ENCODE measurements around the gene ANKRD33.
"Not testable (repeated sequence)": the region's sequence is repeated elsewhere in the genome, so short reads cannot be mapped to it uniquely, and the experiment has no call there.

ANKRD33 gene

GRCh38 chr12:51883998-51884675 lies 3.8 kb upstream of the ANKRD33 start:
- DNase-seq = no peak

GRCh38 chr12:51884676-51885229 lies 3.1 kb upstream of the ANKRD33 start:
- DNase-seq = no peak

- not testable (repeated sequence) for DNase-seq
Measured at GRCh38 chr12:51885294-51886020, 2.4 kb upstream of the ANKRD33 start.

DNA sequence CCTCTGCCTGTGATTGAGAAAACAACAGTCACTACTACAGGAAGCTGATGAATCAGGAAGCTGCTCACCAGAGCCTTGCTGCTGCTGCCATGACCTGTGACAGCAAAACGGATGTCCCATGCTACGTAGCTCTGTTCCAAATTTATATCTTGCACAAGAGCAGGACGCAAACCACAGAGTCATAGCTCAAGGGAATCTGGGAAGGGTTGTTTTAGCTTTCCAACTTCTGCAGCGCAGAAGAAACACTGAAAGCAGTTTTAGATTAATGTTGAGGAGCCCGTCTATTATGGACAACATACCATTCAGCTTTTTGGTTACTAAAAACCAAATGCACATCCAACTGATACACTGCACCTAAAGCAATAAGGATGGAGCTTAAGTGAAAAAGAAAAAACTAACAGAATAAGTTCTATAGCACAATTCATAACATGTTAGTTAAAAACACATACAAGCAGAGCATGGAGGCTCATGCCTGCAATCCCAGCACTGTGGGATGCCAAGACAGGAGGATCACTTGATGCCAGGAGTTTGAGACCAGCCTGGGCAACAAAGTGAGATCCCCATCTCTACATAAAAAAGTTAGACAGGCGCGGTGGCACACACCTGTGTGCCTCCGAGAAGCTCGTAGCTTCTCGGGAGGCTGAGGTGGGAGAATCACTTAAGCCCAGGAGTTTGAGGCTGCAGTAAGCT lies 1.7 kb upstream of the ANKRD33 start:
- no peak for DNase-seq

DNA sequence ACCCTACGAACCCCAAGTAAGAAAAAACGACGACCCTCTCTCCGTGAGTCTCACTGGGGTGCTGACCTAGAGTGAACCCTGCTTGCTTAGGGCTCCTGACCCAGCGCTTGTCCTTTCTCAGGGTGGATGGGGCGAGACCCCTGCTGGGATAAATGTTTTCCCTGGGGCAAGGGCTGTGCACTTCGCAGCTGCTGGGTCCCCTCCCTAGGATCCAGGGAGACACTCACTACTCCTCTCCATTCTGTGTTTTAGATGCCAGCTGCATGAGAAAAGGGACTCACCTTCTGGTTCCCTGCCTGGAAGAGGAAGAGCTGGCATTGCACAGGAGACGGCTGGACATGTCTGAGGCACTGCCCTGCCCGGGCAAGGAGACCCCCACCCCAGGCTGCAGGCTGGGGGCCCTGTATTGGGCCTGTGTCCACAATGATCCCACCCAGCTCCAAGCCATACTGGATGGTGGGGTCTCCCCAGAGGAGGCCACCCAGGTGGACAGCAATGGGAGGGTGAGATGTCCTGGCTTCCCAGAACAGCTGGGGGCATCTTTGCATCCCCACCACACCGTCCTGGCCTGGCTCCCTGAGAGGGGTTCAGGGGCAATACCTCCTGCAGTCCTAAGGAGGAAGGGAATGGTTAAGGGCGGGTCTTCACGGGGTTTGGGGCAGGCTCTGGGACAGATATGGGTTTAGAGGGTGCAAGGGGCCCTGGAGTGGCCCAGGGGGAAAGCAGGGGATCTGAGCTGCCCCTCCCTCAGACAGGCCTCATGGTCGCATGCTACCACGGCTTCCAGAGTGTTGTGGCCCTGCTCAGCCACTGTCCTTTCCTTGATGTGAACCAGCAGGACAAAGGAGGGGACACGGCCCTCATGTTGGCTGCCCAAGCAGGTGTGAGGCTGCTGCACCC lies 663 bp downstream of the ANKRD33 start:
- DNase-seq = no peak

DNA sequence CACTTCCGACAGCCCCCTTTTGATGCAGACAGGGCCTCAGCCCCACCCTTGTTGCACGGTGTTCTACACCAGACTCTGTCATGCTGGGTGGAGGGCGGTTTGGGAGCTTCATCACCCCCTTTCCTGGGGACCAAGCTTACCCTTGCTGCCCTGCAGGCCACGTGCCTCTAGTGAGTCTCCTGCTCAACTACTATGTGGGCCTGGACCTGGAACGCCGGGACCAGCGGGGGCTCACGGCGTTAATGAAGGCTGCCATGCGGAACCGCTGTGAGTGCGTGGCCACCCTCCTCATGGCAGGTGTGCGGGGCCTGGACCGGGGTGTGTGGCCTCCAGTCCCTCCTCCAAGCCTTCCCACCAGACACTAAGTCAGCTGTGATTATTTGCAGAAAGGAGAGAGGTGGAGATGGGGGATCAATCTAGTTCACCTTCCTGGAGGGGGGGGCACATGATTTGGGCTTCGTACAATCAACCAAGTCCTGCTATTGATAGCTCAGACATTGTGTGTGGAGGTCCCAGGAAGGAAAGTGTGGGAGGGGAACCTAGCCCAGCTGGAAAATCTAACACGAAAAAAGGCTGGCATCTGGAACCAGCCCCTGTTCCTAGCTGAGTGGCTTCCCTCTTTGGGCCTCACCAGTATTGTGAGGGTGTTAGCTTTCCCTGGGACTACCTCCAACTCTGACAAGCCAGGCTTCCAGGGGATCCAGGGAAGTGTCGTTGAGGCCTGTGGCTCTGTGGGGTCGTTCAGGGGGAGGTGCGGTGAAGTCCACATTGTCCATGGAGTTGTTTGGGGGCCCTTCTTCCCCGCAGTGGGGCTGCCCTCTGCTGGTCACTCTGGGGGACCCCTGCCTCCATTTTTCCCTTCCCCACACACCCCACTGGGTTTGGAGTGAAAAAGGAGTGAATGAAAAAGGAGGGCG lies 1.6 kb downstream of the ANKRD33 start:
- no peak for DNase-seq

DNA sequence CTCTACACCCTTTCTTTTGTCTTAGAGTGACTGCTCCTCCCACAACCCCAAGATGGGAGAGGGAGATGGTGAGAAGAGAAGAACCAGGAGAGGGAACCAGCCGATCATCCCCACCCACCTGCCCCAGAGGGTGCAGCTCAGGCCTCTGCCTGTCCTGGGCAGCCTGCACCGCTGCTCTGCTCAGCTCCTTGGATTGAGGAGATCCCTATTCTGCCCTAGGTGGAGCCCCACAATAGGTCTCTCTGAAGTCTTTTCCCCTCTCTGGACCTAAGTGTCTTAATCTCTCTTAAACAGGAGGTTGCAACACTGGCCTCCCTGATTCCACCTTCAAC lies 2.2 kb downstream of the ANKRD33 start:
- DNase-seq = no peak

GRCh38 chr12:51890511-51891171 lies 2.7 kb downstream of the ANKRD33 start:
- DNase-seq = no peak

DNA sequence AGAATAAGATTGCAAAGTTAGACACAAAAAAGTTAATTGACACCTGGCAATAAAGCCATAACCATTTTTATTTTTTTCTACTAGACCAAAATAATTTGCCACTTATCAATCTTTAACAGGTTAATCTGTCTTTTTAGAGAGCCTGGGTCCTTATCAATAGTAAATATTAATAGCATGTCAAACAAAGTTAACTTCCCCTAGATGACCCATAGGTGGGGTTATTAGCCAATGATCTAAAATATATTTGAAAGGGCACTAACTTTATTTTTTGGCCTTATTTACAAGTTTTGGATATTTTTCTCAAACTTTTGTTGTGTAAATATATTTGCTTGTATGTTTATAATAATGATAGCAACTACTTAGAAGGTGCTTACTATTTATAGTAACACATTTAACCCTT lies 3.9 kb downstream of the ANKRD33 start:
- DNase-seq = peak; percentile 6

DNA sequence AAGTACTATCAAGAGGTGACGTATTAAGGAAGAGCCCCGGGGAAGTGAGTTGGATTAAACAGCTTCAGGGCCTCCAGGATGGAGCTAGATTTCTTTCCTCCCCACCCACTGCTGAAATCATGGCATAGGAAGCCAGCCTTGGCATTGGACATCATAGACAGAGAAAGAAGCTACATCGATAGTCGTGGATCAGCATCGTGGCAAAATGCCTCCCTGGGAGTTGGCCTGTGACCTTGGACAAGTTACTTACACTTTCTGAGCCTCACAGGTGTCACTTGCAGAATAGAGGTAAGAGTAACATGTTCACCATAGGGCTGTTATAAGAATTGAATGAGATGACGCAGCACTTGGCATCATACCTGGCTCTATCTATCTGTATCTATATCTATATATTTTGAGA lies 5.9 kb downstream of the ANKRD33 start:
- no peak for DNase-seq

GRCh38 chr12:51895378-51896135 lies 7.7 kb downstream of the ANKRD33 start:
- no peak for DNase-seq

- DNase-seq = no peak
Measured at GRCh38 chr12:51896236-51896635, 8.3 kb downstream of the ANKRD33 start.

DNA sequence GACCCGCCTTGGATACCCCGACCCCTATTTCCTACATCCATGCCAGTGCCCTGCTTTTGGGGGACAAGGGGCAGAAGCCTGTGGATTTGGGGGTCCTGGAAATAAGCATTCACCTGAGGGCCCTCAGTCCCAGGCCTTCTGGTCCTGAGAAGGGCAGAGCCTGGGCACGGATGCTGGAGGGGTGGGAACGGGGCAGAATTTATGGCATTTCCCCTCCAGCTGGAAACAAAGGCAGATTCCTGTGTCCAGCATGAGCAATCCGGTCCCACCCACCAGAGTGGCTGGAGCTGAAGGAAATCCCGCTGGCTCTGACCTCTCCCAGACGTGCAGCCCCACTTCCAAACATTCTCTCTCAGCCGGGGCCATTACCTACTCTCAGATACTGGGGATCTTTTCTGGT lies 9.3 kb downstream of the ANKRD33 start:
- DNase-seq = no peak

DNA sequence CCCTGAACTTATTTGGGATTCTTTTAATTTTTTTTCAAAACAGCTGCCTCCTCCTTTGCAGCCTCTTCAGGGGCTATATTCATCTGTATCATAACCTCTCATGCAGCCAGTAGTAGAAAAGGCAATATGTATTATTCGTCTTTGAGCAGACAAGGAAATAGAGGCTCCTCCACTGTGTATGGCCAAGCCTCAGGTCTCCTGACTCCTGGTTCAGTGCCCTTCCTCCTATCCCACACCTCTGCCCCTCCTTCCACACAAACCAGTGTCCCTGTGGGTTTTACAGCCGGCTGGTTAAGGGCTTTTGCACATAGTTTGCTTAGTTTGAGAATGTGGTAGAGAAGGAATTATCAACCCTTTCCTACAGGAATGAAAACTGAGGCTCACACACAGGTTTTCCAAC lies 10.6 kb downstream of the ANKRD33 start:
- DNase-seq = no peak

GRCh38 chr12:51898937-51899336 lies 11.0 kb downstream of the ANKRD33 start:
- no peak for DNase-seq

DNA sequence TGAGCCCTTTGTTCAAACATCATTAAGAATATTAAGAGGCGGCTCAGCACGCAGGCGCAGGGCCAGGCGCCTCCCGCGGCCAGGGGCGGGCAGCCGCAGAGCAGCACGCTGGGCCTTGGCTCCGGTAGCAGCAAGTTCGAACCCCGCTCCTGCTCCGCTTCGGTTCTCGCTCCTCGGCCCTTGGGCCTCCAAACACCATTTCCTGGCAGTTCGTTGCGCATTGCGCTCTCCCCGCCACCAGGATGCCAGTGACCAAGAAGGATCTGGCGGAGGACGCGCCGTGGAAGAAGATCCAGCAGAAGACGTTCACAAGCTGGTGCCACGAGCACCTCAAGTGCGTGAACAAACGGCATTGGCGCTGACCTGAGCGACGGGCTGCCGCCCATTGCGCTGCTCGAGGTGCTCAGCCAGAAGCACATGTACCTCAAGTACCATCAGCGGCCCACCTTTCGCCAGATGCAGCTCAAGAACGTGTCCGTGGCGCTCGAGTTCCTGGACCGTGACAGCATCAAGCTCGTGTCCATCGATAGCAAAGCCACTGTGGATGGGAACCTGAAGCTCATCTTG lies 12.5 kb downstream of the ANKRD33 start:
- no peak for DNase-seq

DNA sequence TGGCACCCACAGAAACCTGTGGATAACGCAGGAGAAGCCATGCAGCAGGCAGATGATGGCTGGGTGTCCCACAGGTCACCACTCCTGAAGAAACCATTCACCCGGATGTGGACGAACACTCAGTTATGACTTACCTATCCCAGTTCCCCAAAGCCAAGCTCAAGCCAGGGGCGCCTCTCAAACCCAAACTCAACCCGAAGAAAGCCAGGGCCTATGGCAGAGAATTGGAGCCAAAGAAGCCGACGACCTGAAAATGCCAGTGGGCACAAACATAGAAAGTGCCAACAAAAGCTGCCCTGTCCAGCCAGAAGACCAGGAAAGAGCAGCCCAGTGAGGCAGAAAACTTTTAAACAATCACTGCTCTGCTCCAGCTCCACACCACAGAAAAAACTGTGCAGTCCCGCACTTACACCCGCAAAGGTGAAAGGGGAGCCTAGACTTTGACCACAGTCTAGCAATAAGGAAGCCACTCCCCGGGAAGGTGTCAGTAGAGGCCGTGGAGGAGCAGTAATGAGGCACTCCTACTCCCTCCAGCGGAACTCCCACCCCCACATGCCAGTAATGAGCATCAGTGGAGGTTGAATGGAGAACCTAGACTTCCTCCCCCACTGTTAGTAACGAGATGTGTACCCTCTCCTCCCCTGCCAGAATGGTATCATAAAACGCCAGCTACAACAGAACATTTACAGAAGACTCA lies 13.4 kb downstream of the ANKRD33 start:
- no peak for DNase-seq

- DNase-seq = no peak
Measured at GRCh38 chr12:51901881-51902280, 14.0 kb downstream of the ANKRD33 start.

GRCh38 chr12:51904951-51905470 lies 17.1 kb downstream of the ANKRD33 start:
- DNase-seq = no peak

Measured in NCI-H526 treated with DMSO at 0.1 percent for 48 hours (cell line).